ENCODE results near the gene ATL3. TPM values are rescaled to one million over a fixed set of nuclear protein-coding genes. Genes with fewer than 3 reads are reported as not detected.

ATL3 gene
- total RNA-seq, 1 experiment from 2014 or later: 24.0 TPM

GRCh38 chr11:63670433-63671321, 499 bp downstream of the ATL3 start:
- Histone ChIP-seq H2BK20ac (ENCODE audit: low read depth, low read length, poor library complexity, severe bottlenecking) (no peak overlapping the region), H2BK5ac (ENCODE audit: insufficient read length, low read length) (no peak overlapping the region), H2BK15ac (ENCODE audit: low read depth, low read length) (no peak overlapping the region), H4K20me1 (ENCODE audit: control insufficient read depth, insufficient read depth, insufficient read length) (no peaks in the 10 kb centered on the region), H4K91ac (ENCODE audit: insufficient read length, low read depth, low read length) (no peak overlapping the region), H3K18ac (ENCODE audit: insufficient read length, low read depth, low read length) (peak overlapping the region; percentile 24), H3K4ac (ENCODE audit: low read depth, low read length) (no peak overlapping the region), H3K56ac (ENCODE audit: insufficient read length, low read depth, low read length) (no peak overlapping the region), H2AFZ (ENCODE audit: low read length) (no peak overlapping the region), H3K79me1 (ENCODE audit: insufficient read depth, low read depth, low read length, poor library complexity, severe bottlenecking) (peaks cover 10% of the 10 kb centered on the region), H2BK120ac (ENCODE audit: low read depth, low read length, poor library complexity, severe bottlenecking) (no peak overlapping the region), H3K27ac (ENCODE audit: insufficient read length, low read depth, low read length) (no peak overlapping the region), H3K14ac (ENCODE audit: insufficient read depth, low read length) (peak overlapping the region; percentile 22; the same call in 1 of the 2 replicates), H3K9ac (ENCODE audit: extremely low read depth, insufficient read length, low read length) (peak overlapping the region; percentile 42), H4K5ac (ENCODE audit: insufficient read length, low read depth, low read length) (no peak overlapping the region), H3T11ph (ENCODE audit: low read length) (no peak overlapping the region), H3K4me1 (ENCODE audit: insufficient read depth, low read length) (no peaks in the 10 kb centered on the region; the same call in 1 of the 2 replicates), H2AK5ac (ENCODE audit: insufficient read length, low read length) (no peak overlapping the region), H2BK12ac (ENCODE audit: insufficient read length, low read depth, low read length) (no peak overlapping the region), H3K79me2 (ENCODE audit: insufficient read depth, low read length) (peaks cover 4% of the 10 kb centered on the region; the same call in 1 of the 2 replicates), H3K9me3 (ENCODE audit: control insufficient read depth, low read depth, low read length) (no peaks in the 10 kb centered on the region), H3K23me2 (ENCODE audit: insufficient read length, low read depth, low read length, poor library complexity, severe bottlenecking) (peaks cover 7% of the 10 kb centered on the region), H4K8ac (replicated peaks; ENCODE audit: insufficient read length, low read depth, low read length) (no peak overlapping the region), H3K27me3 (ENCODE audit: insufficient read depth, low read length) (no peaks in the 10 kb centered on the region), H3K23ac (ENCODE audit: insufficient read length, low read depth, low read length) (no peak overlapping the region), H3K4me2 (ENCODE audit: insufficient read depth, insufficient read length, low read length) (peak overlapping the region; percentile 80)
- peak; percentile 45 for DNase-seq
- no peak overlapping the region for H3K27ac Mint-ChIP-seq
- H3K4me3 Mint-ChIP-seq: peak overlapping the region; percentile 61 to 75
- WGBS (ENCODE audit: extremely low coverage, insufficient read length, low lambda C conversion rate): no CpG with 5 or more reads among the region's 63 CpGs
- H3K27me3 Mint-ChIP-seq (ENCODE audit: low read depth): peaks cover 12% of the 10 kb centered on the region
- peak; percentile 58; the same call in 2 of the 3 replicates for TF ChIP-seq CTCF (conservative IDR thresholded peaks at IDR 0.05)
- peaks cover 17 to 21% of the 10 kb centered on the region in 2 experiments for H3K4me1 Mint-ChIP-seq
- peaks cover 4 to 9% of the 10 kb centered on the region in 2 experiments; a peak in 3 of 5 replicates for H3K9me3 Mint-ChIP-seq
- peaks cover 0 to 14% (median 3%) of the 10 kb centered on the region in 3 experiments; a peak in 5 of 7 replicates for H3K36me3 Mint-ChIP-seq (ENCODE audit: insufficient read depth in 1 of 3, low read depth in 3 of 3)

All from H9 (cell line).